K562 (cell line): ENCODE measurements around the gene ZNF629. TPM values are rescaled to one million over a fixed set of nuclear protein-coding genes. Genes with fewer than 3 reads are reported as not detected.

Experiments used
- ATAC-seq: fragments of 200-7000 bp; cut with Tn5 transposase; 3 replicates; pipeline ENCODE4 v1.9.1; 2020; ENCODE audit warnings: moderate library complexity
- BruUV-seq: library from RNA; stranded (reverse); fragments of 400-500 nt; replicated peaks from 2 replicates; lab custom pipeline; 2021; lab: Mats Ljungman, UMichigan
- CTCF ChIA-PET: fragments of 300-600 bp; formaldehyde crosslinking; extraction: SDS; loops from one replicate; lab custom pipeline; 2021; ENCODE audit warnings: low intra/inter-chr PET ratio; lab: Yijun Ruan, JAX
- POLR2A ChIA-PET: fragments of 300-600, 350-650 bp; sonication (Branson Sonifier 250); formaldehyde crosslinking; extraction: SDS; loops from one replicate; lab custom pipeline; 2021; ENCODE audit warnings: antibody characterized with exemption, inconsistent platforms; lab: Yijun Ruan, JAX
- DNase-seq, 4 experiments: peaks; one replicate each; pipeline versions ENCODE4 v3.0.0 to v3.0.0-alpha.2; 2011 to 2018; ENCODE audit warnings: low spot score in 3 of 4, mixed read lengths in 3 of 4; ENCODE audit errors: extremely low read depth in 1 of 4
- FAIRE-seq: peaks from 2 replicates; lab custom pipeline; 2011; peaks lifted over from hg19 to GRCh38; lab: Jason Lieb, UNC
- H2AFZ ChIP-seq: 2 replicates; pipeline ENCODE4 v1.6.0; 2011; ENCODE audit warnings: low read depth, low read length, control low read depth, inconsistent platforms
- H3K27ac ChIP-seq: fragments of 200-600 bp; 3 replicates; pipeline ENCODE4 v1.8.0; 2011; ENCODE audit warnings: low read depth, mild to moderate bottlenecking, control low read depth, inconsistent platforms, low read length, moderate library complexity, mixed read lengths; ENCODE audit errors: extremely low read depth
- H3K27me3 ChIP-seq, 2 experiments: fragments of 300-600 bp in 1 of 2; 2 replicates in 1 of 2; 3 replicates in 1 of 2; pipeline versions ENCODE4 v1.6.0 to v1.8.0; 2011; ENCODE audit warnings: inconsistent platforms in 2 of 2, low read length in 2 of 2, mild to moderate bottlenecking in 1 of 2, mixed read lengths in 1 of 2, moderate library complexity in 1 of 2; ENCODE audit not compliant: control insufficient read depth in 2 of 2, insufficient read depth in 2 of 2
- H3K36me3 ChIP-seq: fragments of 300-600 bp; 3 replicates; pipeline ENCODE4 v1.8.0; 2011; ENCODE audit warnings: mild to moderate bottlenecking, low read length, inconsistent platforms; ENCODE audit not compliant: control insufficient read depth, insufficient read depth
- H3K4me1 ChIP-seq, 2 experiments: fragments of 200-600 bp in 1 of 2; replicated peaks in 1 of 2; 2 replicates in 1 of 2; 3 replicates in 1 of 2; pipeline versions ENCODE4 v1.5.1 to v1.8.0; 2011; ENCODE audit warnings: inconsistent platforms in 2 of 2, low read length in 2 of 2, mild to moderate bottlenecking in 1 of 2, mixed read lengths in 1 of 2, moderate library complexity in 1 of 2; ENCODE audit not compliant: control insufficient read depth in 2 of 2, insufficient read depth in 2 of 2
- H3K4me2 ChIP-seq: 2 replicates; pipeline ENCODE4 v1.6.1; 2011; ENCODE audit warnings: low read length, control low read depth, inconsistent platforms, mixed read lengths; ENCODE audit not compliant: insufficient read depth
- H3K4me3 ChIP-seq: fragments of 200-600 bp; sonication (generic), shearing (Covaris generic); 2 replicates; pipeline ENCODE4 v1.5.1; 2016; ENCODE audit warnings: control low read depth, inconsistent platforms
- H3K79me2 ChIP-seq: fragments of 200-600 bp; 3 replicates; pipeline ENCODE4 v1.8.0; 2011; ENCODE audit warnings: low read length, inconsistent platforms; ENCODE audit not compliant: control insufficient read depth, insufficient read depth
- H3K9ac ChIP-seq, 2 experiments: 2 replicates each; pipeline versions ENCODE4 v1.6.0 to v1.6.1; 2011; ENCODE audit warnings: low read depth in 2 of 2, low read length in 2 of 2, control low read depth in 1 of 2, inconsistent platforms in 1 of 2, mild to moderate bottlenecking in 1 of 2, mixed read lengths in 1 of 2; ENCODE audit not compliant: insufficient read depth in 1 of 2
- H3K9me1 ChIP-seq: one replicate; pipeline ENCODE4 v1.6.0; 2011; ENCODE audit warnings: inconsistent platforms, mild to moderate bottlenecking, low read length, moderate library complexity; ENCODE audit not compliant: control insufficient read depth, insufficient read depth
- H3K9me3 ChIP-seq: replicated peaks from 2 replicates; pipeline ENCODE4 v1.5.1; 2011; ENCODE audit warnings: low read depth, low read length, inconsistent platforms; ENCODE audit not compliant: control insufficient read depth, insufficient read depth
- H4K20me1 ChIP-seq: replicated peaks from 2 replicates; pipeline ENCODE4 v1.6.1; 2011; ENCODE audit warnings: low read length, inconsistent platforms, mixed read lengths; ENCODE audit not compliant: control insufficient read depth, insufficient read depth
- CBFB ChIP-seq: sonication (generic); formaldehyde crosslinking; IDR thresholded peaks from 2 replicates; pipeline ENCODE4 v1.4.0; 2020; ENCODE audit warnings: mild to moderate bottlenecking, missing genetic modification reagents
- HNRNPUL1 ChIP-seq: fragments of 200-400 bp; formaldehyde crosslinking; IDR thresholded peaks from 2 replicates; pipeline ENCODE4 v1.6.1; 2017; ENCODE audit warnings: low read length
- KDM2B ChIP-seq: fragments of 250-450 bp; sonication (Bioruptor Pico); IDR thresholded peaks from 2 replicates; pipeline ENCODE4 v1.8.0; 2021; ENCODE audit warnings: mild to moderate bottlenecking, moderate library complexity
- NFE2L1 ChIP-seq: fragments of 450-650 bp; IDR thresholded peaks from 2 replicates; pipeline ENCODE4 v1.6.1; 2016; ENCODE audit warnings: missing genetic modification characterization, low read depth, mild to moderate bottlenecking, missing compliant biosample characterization, moderate library complexity, borderline replicate concordance
- POLR2B ChIP-seq: fragments of 450-650 bp; IDR thresholded peaks from 2 replicates; pipeline ENCODE4 v1.6.1; 2018; ENCODE audit warnings: low read depth; ENCODE audit not compliant: partially characterized antibody
- RBM34 ChIP-seq: fragments of 200-400 bp; formaldehyde crosslinking; IDR thresholded peaks from 2 replicates; pipeline ENCODE4 v1.6.1; 2018; ENCODE audit warnings: low read length, borderline replicate concordance; ENCODE audit not compliant: insufficient read depth
- SUPT5H ChIP-seq: fragments of 450-650 bp; IDR thresholded peaks from 2 replicates; pipeline ENCODE4 v1.6.1; 2016
- TAF15 ChIP-seq: fragments of 200-400 bp; formaldehyde crosslinking; IDR thresholded peaks from 2 replicates; pipeline ENCODE4 v1.6.1; 2017; ENCODE audit warnings: mild to moderate bottlenecking, low read depth, low read length, moderate library complexity
- TFAM ChIP-seq: fragments of 250-450 bp; sonication (Bioruptor Pico); conservative IDR thresholded peaks from 2 replicates; pipeline ENCODE4 v1.5.0; 2021; ENCODE audit warnings: mild to moderate bottlenecking, moderate library complexity
- ZKSCAN3 ChIP-seq: fragments of 250-450 bp; sonication (Bioruptor Pico); IDR thresholded peaks from 2 replicates; pipeline ENCODE4 v1.4.0; 2020
- ZNF146 ChIP-seq: IDR thresholded peaks from one replicate; pipeline ENCODE4 v1.6.1; 2018; ENCODE audit warnings: missing compliant biosample characterization; ENCODE audit not compliant: unreplicated experiment
- ZNF586 ChIP-seq: fragments of 450-650 bp; formaldehyde crosslinking; conservative IDR thresholded peaks from 2 replicates; pipeline ENCODE4 v1.4.0; 2020; ENCODE audit warnings: mild to moderate bottlenecking, moderate library complexity
- ZNF79 ChIP-seq: fragments of 250-450 bp; sonication (Bioruptor Pico); IDR thresholded peaks from 2 replicates; pipeline ENCODE4 v1.4.0; 2020; ENCODE audit warnings: low read depth, mild to moderate bottlenecking, moderate library complexity
- ZNF830 ChIP-seq: fragments of 250-450 bp; sonication (Bioruptor Pico); IDR thresholded peaks from 2 replicates; pipeline ENCODE4 v1.5.0; 2021; ENCODE audit warnings: mild to moderate bottlenecking
- WGBS: fragments of 100-300 bp; shearing (Covaris generic); methylation state at CpG from one replicate; pipeline ENCODE4 v1.1.6; 2016; ENCODE audit warnings: low coverage, mixed read lengths; ENCODE audit not compliant: insufficient coverage; ENCODE audit errors: missing lambda C conversion rate; 5-methylcytosine and 5-hydroxymethylcytosine counted together
- in situ Hi-C: fragments of 300-500 bp; cut with MboI; formaldehyde crosslinking; loops from 4 replicates; pipeline ENCODE4 v1.15.0; 2018; ENCODE audit warnings: inconsistent platforms, mixed read lengths
- intact Hi-C: fragments of 100-400 bp; cut with micrococcal nuclease; formaldehyde crosslinking; loops from 2 replicates; pipeline ENCODE4 v1.14.2; 2022
- polyA plus RNA-seq, 8 experiments: library from polyadenylated mRNA; depleted of rRNA in 4 of 8; stranded (reverse) in 5 of 8; unstranded in 3 of 8; fragments of >200 nt; fragmentation: Nextera tagmentation in 2 of 8; fragmentation: Illumina TruSeq in 1 of 8; extraction: Ambion mirVana in 2 of 8; extraction: Trizol in 1 of 8; gene quantifications; 2 replicates each; pipeline versions ENCODE4 v1.2.1 to v1.2.3, GENCODE V29; 2011 to 2014; ENCODE audit warnings: inconsistent platforms in 1 of 8, missing spikeins in 1 of 8
- total RNA-seq, 7 experiments: library from RNA; depleted of rRNA in 6 of 7; stranded (reverse); fragments of >200 nt in 6 of 7; fragmentation: Illumina TruSeq in 2 of 7; extraction: Trizol in 2 of 7; gene quantifications; 2 replicates each; pipeline versions ENCODE4 v1.2.1 to v1.2.3, GENCODE V29; 2011 to 2021; ENCODE audit warnings: low replicate concordance in 1 of 7
- TF ChIP-seq, protein P1 (sequence below): IDR thresholded peaks from 2 replicates; pipeline ENCODE4 v1.6.1; 2016; ENCODE audit warnings: missing genetic modification characterization, missing compliant biosample characterization

Gene ZNF629
- total and polyA plus RNA-seq, 9 of the 15 experiments (the other 6 are each of a cell fraction or from before 2014, with no cell fraction given) = 0.44 to 18.8 (median 7.4) TPM

DNA sequence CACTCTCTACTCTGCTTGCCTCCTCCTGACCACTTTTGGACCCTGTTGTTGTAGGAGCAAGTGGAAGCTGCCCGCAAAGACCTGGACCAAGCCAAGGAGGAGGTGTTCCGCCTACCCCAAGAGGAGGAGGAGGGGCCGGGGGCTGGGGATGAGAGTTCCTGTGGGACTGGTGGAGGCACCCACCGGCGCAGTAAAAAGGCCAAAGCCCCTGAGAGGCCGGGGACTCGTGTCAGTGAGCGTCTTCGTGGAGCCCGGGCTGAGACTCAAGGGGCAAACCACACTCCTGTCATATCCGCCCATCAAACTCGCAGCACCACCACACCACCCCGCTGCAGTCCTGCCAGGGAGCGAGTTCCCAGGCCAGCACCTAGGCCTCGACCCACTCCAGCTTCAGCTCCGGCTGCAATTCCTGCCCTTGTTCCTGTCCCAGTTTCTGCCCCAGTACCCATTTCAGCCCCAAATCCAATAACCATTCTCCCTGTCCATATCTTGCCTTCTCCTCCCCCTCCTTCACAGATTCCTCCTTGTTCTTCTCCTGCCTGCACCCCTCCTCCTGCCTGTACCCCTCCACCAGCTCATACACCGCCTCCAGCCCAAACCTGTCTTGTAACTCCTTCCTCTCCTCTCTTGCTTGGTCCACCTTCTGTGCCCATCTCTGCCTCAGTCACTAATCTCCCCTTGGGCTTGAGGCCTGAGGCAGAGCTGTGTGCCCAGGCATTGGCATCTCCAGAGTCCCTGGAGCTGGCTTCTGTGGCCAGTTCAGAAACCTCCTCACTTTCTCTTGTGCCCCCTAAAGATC lies 49.8 kb downstream of the ZNF629 start:
- Histone ChIP-seq H3K9me3 (no peaks in the 10 kb centered on the region), H3K36me3 (peaks cover 96% of the 10 kb centered on the region), H3K4me3 (no peak overlapping the region), H3K79me2 (no peaks in the 10 kb centered on the region; the same call in 2 of the 3 replicates), H3K4me1 (peaks cover 10 to 20% of the 10 kb centered on the region in 2 experiments; a peak in 4 of 5 replicates), H3K9ac (no peak overlapping the region; a peak in 1 of 4 replicates), H3K9me1 (peaks cover 5% of the 10 kb centered on the region), H4K20me1 (no peaks in the 10 kb centered on the region), H3K4me2 (no peak overlapping the region)
- ChIA-PET CTCF (no interaction called here), POLR2A (interaction anchor here (0.7 to 2.9 kb wide), 5 partner anchors 11 to 382 kb away, joined by 3 to 19 read pairs (median 5); partner anchors contain the start of genes CD2BP2 and PHKG2)
- FAIRE-seq = no peak
- intact Hi-C loops = no loop called here
- no peak for ATAC-seq
- in situ Hi-C loops = no loop called here
- TSS peak; percentile 19 for BruUV-seq
- TF ChIP-seq SUPT5H (peak; percentile 50; the same call in 1 of the 2 replicates), RBM34 (no peak), ZNF586 (CRISPR knock-in tag) (no peak), POLR2B (peak; percentile 46)
- TF ChIP-seq, all 486 proteins: peak for 2
- Histone ChIP-seq H2AFZ (no peak overlapping the region), H3K27ac (no peak overlapping the region), H3K27me3 (no peaks in the 10 kb centered on the region)
- WGBS = 96% methylated on average over 16 of the region's 17 CpGs
- DNase-seq = no peak

DNA sequence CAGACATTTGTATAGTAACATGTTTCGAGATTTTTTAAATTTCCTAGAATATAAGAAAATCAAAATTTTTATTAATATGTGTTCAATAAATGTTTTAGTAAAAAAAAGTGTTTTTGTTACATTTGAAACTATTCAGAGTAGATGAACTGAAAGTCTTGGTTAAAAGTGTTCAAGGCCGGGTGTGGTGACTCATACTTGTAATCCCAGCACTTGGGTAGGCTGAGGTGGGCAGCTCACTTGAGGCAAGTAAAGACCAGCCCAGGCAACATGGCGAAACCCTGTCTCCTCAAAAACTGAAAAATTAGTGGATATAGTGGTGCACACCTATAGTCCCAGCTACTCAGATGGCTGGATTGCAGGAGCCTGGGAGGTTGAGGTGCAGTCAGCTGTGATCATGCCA lies 55.6 kb downstream of the ZNF629 start:
- Histone ChIP-seq H4K20me1 (no peaks in the 10 kb centered on the region; the same call in 1 of the 2 replicates), H3K27me3 (no peaks in the 10 kb centered on the region), H3K36me3 (peaks cover 92% of the 10 kb centered on the region), H3K9me1 (no peaks in the 10 kb centered on the region), H3K4me1 (no peaks in the 10 kb centered on the region; a peak in 1 of 5 replicates), H3K27ac (no peak overlapping the region), H2AFZ (no peak overlapping the region), H3K79me2 (no peaks in the 10 kb centered on the region), H3K9me3 (no peaks in the 10 kb centered on the region), H3K4me2 (no peak overlapping the region), H3K4me3 (no peak overlapping the region), H3K9ac (no peak overlapping the region; a peak in 1 of 4 replicates)
- DNase-seq (no peak), ATAC-seq (no peak), FAIRE-seq (no peak)
- BruUV-seq = no TSS peak
- 95% methylated on average over 3 of the region's 3 CpGs for WGBS
- in situ Hi-C loops = no loop called here
- CTCF ChIA-PET = no interaction called here
- intact Hi-C loops = no loop called here
- POLR2A ChIA-PET = interaction anchor here (0.7 to 1.3 kb wide), 6 partner anchors 9 to 44 kb away, joined by 3 to 4 read pairs (median 3); partner anchors contain the start of gene PHKG2
- TF ChIP-seq TAF15 = no peak
- TF ChIP-seq ZNF830 (CRISPR knock-in tag) = no peak
- no peak for TF ChIP-seq KDM2B
- TF ChIP-seq CBFB = no peak
- TF ChIP-seq HNRNPUL1 = no peak
- no peak for TF ChIP-seq ZNF146 (CRISPR knock-in tag)
- TF ChIP-seq NFE2L1 (tag) = no peak
- no peak for TF ChIP-seq ZNF79 (CRISPR knock-in tag)
- TF ChIP-seq TFAM (CRISPR knock-in tag) = no peak
- TF ChIP-seq ZKSCAN3 (CRISPR knock-in tag) = no peak
- TF ChIP-seq, protein P1, sequence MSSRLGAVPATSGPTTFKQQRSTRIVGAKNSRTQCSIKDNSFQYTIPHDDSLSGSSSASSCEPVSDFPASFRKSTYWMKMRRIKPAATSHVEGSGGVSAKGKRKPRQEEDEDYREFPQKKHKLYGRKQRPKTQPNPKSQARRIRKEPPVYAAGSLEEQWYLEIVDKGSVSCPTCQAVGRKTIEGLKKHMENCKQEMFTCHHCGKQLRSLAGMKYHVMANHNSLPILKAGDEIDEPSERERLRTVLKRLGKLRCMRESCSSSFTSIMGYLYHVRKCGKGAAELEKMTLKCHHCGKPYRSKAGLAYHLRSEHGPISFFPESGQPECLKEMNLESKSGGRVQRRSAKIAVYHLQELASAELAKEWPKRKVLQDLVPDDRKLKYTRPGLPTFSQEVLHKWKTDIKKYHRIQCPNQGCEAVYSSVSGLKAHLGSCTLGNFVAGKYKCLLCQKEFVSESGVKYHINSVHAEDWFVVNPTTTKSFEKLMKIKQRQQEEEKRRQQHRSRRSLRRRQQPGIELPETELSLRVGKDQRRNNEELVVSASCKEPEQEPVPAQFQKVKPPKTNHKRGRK = no peak
